Cardiac fibroblast (primary cell): ENCODE data around the gene CISTR.

Experiments
- DNase-seq, 2 donors: peaks; one replicate each; pipeline versions ENCODE4 v3.0.0 to v3.0.0-alpha.2; 2010; ENCODE audit warnings: low read depth in 2 of 2
- H3K4me3 ChIP-seq, 2 donors: replicated peaks in 1 of 2; 1 replicate in 1 of 2; 2 replicates in 1 of 2; pipeline ENCODE4 v1.5.1; 2011; ENCODE audit warnings: low read depth in 2 of 2, low read length in 2 of 2, mild to moderate bottlenecking in 2 of 2, moderate library complexity in 1 of 2
- CTCF ChIP-seq: IDR thresholded peaks from one replicate; pipeline ENCODE4 v1.5.1; 2011; ENCODE audit warnings: low read depth, mild to moderate bottlenecking, low read length, inconsistent platforms

The CISTR gene

GRCh38 chr12:53738406-53739213 lies 13.2 kb downstream of the CISTR start:
- no peak for TF ChIP-seq CTCF
- no peak overlapping the region for H3K4me3 ChIP-seq
- DNase-seq = no peak

- no peak overlapping the region for H3K4me3 ChIP-seq
- no peak for TF ChIP-seq CTCF
- no peak for DNase-seq
Observed at GRCh38 chr12:53737951-53738405, 13.8 kb downstream of the CISTR start.

GRCh38 chr12:53737093-53737808 lies 14.5 kb downstream of the CISTR start:
- no peak overlapping the region for H3K4me3 ChIP-seq
- TF ChIP-seq CTCF = no peak
- DNase-seq = no peak

- no peak for DNase-seq
- no peak for TF ChIP-seq CTCF
- no peak overlapping the region for H3K4me3 ChIP-seq
Observed at GRCh38 chr12:53736592-53736991, 15.2 kb downstream of the CISTR start.

- no peak overlapping the region for H3K4me3 ChIP-seq
- DNase-seq = no peak
- no peak for TF ChIP-seq CTCF
Observed at GRCh38 chr12:53735556-53735955, 16.2 kb downstream of the CISTR start.

- no peak for TF ChIP-seq CTCF
- no peak for DNase-seq
- no peak overlapping the region for H3K4me3 ChIP-seq
Observed at GRCh38 chr12:53734425-53734824, 17.4 kb downstream of the CISTR start.
